Measurements from ENCODE around the gene TTBK1.

The TTBK1 gene

DNA sequence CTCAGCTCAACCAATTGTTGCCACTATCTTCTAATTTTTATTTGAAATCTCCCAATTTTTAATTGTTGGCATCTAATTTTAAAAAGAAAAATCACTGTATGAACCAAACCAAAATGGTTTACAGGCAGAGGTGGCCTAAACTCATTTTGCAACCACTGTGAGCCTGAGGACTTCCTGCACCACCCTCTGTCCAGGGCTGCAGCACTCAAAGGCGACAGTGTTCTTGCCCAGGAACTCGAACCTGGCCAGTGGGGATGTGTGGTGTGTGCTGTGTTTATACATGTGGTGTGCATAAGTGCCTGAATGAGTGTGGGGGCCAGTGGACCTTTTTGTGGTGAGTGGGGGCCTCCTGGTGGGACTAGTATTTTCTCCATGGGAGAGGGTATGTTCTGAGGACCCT lies 30.4 kb downstream of the TTBK1 start:
- DNase-seq (ENCODE audit: low spot score), result no peak

DNA sequence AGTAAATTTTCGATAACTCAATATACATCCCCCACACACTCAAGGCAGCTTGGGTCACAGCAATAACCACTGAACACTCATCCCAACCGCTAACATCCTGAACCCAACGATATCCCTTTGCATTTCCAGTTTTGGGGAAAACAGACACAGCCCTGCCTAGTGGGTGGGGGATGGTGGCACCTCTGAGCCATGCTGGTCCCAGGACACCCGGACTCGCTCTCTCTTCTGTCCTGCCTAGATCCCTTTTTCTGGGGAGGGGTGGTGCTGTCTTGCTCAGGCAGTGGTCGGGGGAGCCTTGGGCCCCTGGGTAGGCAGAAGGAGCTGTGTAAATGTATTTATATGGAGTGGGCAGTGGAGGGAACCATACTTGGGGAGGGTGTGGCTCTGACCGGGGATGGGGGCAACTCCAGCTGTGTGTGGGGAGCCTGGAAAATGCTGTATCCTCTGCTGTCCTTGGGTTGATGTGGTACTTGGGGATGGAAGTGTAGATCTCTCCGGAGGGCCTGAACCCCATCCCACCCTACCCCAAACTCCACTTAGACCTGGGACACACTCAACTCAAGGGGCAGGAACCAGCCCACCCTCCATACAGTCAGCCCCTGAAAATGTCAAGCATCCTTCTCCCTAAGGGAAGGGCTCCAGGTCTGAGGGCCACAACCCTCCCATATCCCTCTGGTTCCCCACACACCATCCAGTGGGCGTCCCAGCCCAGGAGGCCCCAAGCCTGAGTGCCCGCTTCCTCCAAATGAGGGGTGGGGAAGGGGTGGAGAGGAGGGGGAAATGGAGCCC lies 31.0 kb downstream of the TTBK1 start:
- no peak for DNase-seq (ENCODE audit: low spot score)

- DNase-seq (ENCODE audit: low spot score), result no peak
Measured at GRCh38 chr6:43274916-43275597, 31.8 kb downstream of the TTBK1 start.

DNA sequence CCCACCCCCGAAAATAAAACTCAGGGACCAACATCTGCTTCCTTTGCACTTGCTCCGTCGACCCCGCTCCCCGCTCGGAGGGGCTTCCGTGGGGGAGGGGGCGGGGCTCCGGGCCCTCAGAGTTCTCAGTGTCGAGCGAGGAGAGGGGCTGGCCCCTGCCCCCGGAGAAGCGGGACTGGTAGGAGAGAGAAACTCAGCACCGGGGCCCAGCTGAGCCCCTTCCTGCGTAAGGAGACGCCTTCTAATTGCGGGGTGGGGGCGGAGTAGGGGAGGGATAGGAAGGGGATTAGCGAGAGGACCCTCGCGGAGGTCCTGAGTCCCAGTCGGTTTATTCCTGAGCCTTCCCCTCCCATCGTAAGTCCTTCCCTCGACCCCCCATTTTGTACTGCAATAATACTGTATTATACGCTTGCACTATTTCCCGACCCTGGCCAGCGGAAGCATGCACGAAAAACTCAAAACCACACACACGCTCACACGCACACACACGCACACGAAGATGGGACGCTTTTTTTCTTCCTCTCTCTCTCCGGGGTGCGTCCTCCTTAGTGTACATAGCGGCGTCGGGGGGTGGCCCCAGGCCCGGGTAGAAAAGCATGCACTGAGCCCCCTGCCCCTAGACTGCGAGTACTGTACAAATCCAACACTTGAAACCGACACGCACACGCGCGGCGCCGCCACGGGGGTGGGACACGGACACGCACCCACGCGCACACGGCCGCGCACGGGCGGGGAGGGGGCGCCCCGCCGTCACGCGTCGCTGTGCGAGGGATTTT lies 32.7 kb downstream of the TTBK1 start:
- DNase-seq (ENCODE audit: low spot score), result no peak

DNA sequence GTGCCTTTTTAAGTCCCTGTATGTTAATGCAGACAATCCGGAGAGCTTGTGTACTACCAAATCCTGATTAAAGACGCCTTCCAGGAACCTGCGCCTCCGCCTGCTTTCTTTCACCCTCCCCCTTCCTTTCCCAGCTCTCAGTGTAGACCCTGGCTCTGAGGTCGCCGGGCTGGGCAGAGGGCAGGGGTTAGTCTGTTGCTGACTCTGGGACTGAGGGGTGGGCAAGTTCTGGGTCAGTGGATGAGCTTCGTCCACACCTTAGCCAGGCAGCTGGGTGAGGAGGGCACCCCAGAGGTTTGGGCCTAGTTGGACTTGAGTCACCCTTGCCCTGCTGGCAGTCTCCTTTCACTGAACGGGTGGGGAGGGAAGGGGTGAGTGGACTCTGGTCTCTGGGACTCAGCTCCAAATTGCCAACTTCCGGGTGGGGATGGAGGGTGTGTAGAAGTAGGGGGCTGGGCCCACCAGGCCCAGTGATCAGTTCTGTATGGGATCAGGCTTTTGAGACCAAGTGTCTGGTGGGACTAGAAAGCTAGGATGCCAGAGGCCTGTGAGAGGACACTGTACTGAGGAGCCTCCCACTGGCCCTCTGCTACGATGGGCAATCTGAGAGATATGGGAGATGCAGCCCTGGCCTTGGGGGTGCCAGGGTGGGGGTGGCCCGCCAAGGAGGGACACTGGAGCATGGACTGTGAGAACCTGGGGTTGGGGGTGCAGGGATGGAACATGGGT lies 33.5 kb downstream of the TTBK1 start:
- DNase-seq (ENCODE audit: low spot score), result no peak

DNA sequence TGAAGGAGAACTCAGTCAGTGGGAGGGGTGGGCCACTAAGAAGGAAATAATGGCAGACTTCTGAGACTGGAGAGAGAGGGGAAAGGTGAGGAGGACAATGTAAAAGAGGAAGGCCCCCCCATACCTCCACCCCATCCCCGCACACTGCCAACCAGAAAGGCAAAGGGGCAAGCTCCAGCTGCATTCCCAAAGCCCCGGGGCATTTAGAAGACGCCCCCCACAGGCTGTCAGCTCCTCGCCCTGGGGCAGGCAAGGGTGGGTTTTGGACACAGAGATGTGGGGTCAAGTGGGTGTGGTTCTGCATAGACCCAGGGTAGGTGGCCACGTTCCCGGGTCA lies 34.0 kb downstream of the TTBK1 start:
- no peak for DNase-seq (ENCODE audit: low spot score)

- no peak for DNase-seq (ENCODE audit: low spot score)
Measured at GRCh38 chr6:43277643-43278523, 34.6 kb downstream of the TTBK1 start.

GRCh38 chr6:43278524-43279078 lies 35.3 kb downstream of the TTBK1 start:
- no peak for DNase-seq (ENCODE audit: low spot score)

DNA sequence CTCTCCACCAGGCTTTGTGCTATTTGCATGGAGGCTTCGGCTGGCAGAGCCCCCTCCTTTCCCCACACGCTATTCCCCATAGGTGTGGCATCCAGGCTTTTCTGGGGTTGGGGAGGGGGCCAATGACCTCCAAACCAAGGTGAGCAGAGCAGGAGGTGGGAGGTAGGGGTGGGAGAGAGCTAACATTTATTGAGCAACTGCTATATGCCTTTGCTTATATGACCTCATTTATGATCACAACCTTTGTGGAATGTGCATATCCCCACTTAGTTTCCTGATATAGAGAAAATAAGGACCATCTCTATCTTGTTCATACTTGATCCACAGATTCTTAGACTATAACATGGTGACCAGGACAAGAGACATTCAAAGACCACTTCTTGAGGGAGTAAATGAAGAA lies 37.0 kb downstream of the TTBK1 start:
- DNase-seq (ENCODE audit: low spot score), result no peak

DNA sequence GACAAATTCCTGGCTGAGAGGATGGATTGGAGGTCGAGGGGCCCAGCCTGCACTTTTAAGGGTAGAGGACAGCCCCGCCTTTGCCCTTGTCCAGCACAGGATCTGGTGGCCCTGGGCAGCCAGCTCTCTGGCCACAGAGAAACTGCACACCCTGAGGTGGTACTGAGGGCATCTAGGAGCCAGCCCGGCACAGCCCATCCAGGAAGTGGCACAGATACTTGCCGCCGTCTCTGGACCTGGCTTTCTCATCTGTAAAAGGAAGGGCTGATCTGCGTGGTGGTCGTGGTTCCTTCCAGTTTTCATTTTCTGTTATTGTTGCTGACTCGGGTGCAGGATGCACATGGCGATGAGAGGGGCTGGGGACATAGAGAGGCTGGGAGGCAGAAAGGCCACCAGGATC lies 38.8 kb downstream of the TTBK1 start:
- no peak for DNase-seq (ENCODE audit: low spot score)

DNA sequence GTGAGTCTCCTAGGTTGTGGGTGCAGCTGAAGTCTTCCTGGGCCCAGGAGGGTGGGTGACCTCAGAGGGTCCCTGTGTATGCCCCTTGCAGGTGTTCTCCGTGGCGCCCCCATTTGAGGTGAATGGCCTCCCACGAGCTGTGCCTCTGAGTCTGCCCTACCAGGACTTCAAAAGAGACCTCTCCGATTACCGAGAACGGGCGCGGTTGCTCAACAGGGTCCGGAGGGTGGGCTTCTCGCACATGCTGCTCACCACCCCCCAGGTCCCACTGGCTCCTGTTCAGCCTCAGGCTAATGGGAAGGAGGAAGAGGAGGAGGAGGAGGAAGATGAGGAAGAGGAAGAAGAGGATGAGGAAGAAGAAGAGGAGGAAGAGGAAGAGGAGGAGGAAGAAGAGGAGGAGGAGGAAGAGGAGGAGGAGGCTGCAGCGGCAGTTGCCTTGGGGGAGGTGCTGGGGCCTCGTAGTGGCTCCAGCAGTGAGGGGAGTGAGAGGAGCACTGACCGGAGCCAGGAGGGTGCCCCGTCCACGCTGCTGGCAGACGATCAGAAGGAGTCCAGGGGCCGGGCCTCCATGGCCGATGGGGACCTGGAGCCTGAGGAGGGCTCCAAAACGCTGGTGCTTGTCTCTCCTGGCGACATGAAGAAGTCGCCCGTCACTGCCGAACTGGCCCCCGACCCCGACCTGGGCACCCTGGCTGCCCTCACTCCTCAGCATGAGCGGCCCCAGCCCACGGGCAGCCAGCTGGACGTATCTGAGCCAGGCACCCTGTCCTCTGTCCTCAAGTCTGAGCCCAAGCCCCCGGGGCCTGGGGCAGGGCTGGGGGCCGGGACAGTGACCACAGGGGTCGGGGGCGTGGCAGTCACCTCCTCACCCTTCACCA lies 39.6 kb downstream of the TTBK1 start:
- DNase-seq (ENCODE audit: low spot score), result no peak

- DNase-seq (ENCODE audit: low spot score), result no peak
Measured at GRCh38 chr6:43283514-43283901, 40.2 kb downstream of the TTBK1 start.

DNA sequence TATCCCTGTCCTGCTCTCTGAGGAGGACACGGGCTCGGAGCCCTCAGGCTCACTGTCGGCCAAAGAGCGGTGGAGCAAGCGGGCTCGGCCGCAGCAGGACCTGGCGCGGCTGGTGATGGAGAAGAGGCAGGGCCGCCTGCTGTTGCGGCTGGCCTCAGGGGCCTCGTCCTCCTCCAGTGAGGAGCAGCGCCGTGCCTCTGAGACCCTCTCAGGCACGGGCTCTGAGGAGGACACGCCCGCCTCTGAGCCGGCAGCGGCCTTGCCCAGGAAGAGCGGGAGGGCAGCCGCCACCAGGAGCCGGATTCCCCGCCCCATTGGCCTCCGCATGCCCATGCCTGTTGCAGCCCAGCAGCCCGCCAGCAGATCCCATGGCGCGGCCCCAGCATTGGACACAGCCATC lies 40.6 kb downstream of the TTBK1 start:
- DNase-seq (ENCODE audit: low spot score), result no peak

DNA sequence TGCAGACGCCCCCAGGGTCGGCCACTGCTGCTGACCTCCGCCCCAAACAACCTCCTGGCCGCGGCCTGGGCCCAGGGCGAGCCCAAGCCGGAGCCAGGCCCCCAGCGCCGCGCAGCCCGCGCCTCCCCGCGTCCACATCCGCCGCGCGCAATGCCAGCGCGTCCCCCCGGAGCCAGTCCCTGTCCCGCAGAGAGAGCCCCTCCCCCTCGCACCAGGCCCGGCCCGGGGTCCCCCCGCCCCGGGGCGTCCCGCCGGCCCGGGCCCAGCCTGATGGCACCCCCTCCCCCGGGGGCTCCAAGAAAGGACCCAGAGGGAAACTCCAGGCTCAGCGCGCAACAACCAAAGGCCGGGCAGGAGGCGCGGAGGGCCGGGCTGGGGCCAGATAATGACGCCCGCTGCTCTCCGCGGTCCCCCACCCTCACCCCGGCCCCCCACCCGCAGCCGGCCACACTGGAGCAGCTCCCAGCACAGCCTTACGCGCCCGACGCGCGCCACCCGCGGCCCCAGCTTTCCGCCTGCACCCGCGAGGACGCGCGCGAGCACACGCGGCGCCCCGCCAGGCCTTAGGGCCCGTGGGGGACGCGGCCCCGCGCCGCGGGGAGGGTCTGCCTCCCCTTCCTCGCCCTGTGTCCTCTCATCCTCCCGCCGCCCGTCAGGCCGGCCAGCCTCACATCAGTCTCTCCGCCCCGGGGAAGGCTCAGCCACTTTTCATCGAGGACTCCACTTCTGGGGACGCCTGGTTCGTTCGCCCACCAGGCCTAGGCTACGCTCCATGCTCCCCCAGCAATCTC lies 41.9 kb downstream of the TTBK1 start:
- DNase-seq (ENCODE audit: low spot score), result no peak

DNA sequence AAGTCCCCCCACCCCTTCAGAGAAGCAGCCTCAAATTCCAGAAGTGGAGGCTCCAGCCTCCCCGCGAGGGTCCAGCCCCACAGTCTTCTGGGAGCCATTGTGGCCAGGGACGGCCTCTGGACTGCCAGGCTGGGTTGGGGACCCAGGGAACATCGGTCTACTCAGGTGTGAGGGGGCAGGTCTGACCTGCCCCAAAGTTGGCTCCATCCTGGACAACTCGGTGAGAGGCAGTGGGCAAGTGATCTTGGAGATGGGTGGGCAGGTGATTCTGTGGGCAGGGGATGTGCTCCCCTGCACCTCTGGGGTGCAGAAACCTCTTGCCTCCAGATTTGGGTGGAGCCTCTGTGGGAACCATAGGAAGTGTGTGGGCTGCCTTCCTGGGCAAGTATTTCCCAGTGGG lies 42.6 kb downstream of the TTBK1 start:
- no peak for DNase-seq (ENCODE audit: low spot score)

DNA sequence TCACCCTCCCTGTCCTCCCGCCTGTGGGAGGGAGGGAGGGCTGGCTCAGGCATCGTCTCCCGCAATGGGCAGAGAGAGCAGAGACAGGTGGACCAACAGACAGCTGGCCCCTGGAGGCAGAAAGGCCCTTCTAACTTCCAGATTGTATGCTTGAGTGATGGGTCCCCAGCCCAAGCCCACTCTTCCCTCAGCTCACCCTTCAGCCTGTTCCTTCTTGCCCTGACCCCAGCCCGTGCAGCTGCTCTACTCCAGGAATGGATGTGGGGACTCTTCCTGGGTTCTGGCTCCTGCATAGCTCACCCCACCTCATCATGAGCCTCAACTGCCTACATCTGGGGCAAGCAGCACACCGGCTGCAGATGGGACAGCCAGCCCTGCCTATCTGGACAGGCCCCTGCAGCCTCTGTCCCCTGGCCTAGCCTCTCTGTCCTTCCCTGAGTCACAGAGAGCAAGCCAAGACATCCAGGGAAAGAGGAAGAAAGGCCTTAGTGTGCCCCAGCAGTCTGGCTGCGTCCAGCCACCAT lies 43.2 kb downstream of the TTBK1 start:
- no peak for DNase-seq (ENCODE audit: low spot score)

- DNase-seq (ENCODE audit: low spot score), result no peak
Measured at GRCh38 chr6:43286980-43287716, 43.9 kb downstream of the TTBK1 start.
